ENCODE results near the gene TXNRD2. TPM values are rescaled to one million over a fixed set of nuclear protein-coding genes. Genes with fewer than 3 reads are reported as not detected.
A peak's percentile ranks its signal among the peaks of the same experiment; 100 is the strongest.

The TXNRD2 gene
- polyA plus RNA-seq (2013, experiment 1 of 2; ENCODE audit: insufficient read length), result 18.6 TPM
- 20.4 TPM for polyA plus RNA-seq (2013, experiment 2 of 2; ENCODE audit: insufficient read length)

DNA sequence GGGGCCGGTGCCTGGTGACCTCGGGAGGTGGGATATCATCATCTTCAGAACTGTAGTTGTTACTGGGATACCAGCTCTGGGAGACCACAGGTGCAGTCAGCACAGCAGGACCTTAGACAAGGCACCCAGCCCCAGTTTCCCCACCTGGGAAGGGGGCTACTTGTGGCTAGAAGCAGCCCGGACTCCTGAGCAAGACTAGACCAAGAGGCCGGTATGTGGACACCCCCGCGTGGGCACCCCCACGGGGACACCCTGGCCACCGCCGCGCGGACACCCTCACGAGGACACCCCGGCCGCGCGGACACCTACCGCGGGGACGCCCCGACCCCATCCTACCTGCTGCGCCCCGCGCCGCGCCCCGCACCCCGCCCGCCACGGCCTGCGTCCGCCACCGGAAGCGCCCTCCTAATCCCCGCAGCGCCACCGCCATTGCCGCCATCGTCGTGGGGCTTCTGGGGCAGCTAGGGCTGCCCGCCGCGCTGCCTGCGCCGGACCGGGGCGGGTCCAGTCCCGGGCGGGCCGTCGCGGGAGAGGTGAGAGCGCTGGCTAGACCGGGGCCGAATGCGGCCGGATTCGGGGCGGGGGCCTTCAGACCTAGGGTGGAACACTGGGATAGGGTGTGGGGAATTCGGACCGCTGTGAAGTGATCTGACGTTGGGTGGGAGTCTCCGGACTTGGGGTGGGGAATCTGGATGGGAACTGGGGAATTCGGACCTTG, at the start of gene TXNRD2, which contains the start of gene COMT:
TXNRD2 (minus strand) TSS at position 454 of the 718 bp plus-strand sequence; CDS start at position 439, 15 bp downstream.
COMT (plus strand) TSS at position 408 of the 718 bp plus-strand sequence. CDS start 20,755 bp downstream, outside the sequence.
- DNase-seq, result peak; percentile 60

DNA sequence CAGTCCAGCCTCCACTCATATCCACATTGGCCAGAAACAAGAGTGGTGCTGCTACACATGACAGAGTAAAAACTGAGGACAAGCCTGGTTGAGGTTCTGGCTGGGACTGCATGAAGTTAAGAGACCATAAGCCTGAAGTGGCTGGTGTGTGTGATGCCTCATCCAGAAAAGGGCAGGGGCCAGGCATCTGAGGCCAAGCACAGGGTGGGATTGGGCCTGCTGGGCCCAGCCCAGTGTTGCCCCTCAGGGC, 49.7 kb upstream of the TXNRD2 start:
- DNase-seq, result no peak

DNA sequence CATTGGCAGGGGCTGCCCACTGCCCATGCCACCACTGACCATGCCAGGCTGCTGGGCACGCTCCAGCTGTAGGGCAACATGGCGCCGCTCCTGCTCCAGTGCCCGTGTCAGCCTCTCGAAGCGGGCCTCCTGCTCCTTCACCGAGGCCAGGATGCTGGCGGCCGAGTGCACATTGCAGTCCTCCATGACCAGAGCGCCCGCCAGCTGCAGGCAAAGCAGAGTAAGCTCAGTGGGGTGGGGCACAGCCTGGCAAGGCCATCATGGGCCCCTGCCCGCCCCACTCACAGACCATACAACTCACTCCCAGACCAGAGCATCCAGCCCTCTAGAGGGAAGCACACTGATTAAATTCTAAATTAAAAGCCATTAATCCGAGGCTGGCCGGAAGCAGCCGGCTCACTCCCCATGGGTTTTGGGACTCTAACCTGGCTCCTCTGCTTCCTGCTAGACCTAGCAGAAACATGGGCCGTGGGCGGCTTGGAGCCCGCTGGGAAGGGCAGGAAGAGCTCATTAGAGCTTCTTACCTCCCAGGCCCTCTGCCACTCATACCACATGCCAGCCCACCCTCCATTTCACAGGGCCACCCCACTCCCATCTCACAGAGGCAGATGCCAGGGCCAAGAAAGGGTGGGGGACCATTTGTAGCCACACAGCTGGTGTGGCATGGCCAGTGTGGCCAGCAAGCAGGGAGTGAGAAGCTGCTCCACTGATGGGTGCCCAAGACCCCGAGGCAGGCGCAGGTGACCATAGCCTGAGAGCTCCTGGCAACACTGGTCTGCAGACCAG, 49.2 kb upstream of the TXNRD2 start:
- no peak for DNase-seq

DNA sequence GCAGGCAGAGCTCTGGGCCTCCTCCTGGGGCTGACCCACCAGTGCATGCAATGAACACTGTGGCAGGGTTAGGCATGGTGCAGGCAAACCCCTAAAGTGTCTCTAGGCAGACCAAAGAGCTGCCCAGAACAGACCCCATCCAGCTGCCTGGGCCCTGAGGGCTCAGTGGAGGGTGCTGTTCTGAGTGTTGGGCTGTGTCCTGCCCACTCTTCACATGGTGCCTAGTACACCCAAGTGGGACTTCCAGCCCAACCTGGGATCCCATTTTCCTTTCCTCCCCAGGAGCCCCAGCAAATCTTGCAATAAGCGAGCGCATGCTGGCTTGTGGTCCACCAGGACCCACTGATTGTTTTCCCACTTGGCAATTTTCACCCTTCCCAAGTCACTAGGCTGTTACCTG, 48.6 kb upstream of the TXNRD2 start:
- no peak for DNase-seq

DNA sequence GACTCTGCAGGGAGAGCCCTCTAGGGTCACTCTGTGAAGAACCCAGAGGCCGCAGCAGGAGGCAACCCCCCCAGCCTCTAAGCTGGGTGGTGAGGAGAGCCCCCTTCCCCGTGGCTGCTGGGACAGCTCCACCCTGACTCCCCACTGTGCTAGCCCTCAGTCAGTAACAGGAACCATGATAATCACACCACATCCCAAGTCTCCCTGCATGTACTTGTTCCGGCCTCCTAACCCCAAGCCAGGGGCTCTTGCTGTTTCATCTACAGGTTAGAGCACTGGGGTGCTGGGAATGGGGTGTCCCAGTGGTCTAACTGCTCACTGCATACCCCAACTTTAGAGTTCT, 48.1 kb upstream of the TXNRD2 start:
- DNase-seq, result no peak

DNA sequence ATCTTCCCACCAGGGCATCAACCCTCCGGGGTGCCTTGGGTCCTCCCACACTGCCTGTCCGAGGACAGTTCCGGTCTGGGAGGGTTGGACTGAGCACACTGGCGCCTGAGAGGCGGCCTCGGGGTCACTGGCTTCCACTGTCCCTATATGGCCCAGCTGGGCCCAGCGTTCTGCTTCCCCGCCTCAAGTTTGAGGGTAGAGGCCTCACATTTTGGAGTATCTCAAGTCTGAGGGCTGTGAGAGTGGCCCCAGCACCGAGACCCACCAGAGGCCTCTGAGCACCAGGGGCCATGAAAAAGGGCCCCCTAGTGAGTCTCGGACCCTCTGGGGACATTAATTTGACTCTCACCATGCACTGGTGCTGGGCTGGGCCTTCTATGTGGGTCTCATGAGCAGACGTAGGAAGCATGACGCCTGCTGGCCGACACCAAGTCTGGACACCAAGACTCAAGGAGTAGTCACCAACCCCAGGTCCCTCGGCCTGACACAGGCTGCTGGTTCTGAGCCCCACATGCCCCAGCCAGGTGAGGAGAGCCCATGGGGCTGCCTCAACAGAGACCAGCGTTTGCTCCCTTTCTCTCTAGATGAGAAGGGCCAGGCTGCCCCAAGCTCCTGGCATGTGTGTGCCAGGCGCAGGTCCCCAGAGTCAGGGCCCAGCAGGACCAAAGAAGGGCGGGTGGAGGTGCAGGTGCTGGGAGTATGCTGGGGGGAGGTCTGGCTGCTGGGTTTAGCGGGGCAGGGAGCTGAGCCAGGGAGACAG, 47.5 kb upstream of the TXNRD2 start:
- DNase-seq, result no peak

DNA sequence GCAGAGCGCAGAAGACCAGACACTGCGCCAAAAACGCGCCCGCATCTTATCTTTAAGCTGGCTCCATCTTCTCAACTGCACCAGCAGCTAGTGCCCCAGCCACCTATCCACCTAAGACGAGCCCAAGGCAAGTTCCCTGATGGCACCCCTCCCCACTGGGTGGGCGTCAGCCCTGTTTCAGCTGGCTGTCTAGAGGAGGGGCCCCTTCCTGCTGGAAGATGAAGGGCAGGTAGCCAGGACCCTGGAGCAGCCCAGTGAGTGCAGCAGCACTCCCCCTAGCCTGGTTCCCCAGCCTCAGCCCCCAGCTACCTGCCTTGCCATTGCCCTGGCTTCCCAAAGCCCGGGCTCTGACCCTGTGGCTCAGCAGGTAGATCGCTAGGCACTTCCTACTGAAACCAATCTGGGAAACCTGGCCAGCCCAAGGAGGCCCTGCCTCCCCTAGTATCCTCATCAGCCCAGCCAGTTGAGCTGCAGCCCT, 46.8 kb upstream of the TXNRD2 start:
- no peak for DNase-seq

DNA sequence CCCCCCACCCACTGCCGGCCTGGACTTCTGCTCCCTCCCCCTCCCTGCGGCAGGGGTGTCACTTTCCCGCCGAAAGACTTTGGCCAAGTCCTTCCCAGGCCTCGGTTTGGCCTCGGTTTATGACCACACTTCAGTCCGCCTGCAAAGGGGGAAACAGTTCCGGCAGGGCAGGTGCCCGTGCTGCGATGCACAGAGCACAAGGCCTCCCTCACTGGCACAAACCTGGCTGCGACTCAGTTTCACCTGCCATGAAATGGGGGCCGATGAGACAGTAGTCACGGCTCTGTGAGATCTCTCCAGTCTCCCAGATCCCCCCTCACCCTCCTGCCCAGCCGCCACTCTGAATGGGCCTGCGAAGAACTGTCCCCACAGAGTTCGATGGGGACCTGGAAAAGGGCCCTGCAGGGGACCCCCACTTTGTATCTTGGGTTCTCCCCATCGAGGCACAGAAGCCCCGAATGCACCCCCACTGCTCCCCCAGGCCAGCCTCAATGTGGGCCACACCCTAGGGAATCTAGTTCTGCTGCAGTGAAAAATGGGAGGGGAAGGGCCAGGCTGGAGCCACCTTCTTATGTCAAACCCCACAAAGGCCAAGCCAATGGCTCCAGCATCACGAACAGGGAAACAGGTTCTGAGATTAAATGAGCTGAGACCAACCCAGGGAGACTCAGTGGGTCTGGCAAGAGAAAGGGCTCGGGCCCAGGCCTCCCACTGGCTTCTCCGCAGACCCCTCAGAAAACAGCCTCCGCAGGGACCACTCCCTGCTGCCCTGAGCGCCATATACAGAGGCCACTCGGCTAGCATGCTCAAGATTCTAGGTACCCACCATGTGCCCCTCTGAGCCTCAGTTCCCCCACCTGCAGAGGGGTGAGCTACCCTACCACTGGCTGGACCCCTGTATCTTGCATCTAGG, 46.0 kb upstream of the TXNRD2 start:
- DNase-seq, result no peak

DNA sequence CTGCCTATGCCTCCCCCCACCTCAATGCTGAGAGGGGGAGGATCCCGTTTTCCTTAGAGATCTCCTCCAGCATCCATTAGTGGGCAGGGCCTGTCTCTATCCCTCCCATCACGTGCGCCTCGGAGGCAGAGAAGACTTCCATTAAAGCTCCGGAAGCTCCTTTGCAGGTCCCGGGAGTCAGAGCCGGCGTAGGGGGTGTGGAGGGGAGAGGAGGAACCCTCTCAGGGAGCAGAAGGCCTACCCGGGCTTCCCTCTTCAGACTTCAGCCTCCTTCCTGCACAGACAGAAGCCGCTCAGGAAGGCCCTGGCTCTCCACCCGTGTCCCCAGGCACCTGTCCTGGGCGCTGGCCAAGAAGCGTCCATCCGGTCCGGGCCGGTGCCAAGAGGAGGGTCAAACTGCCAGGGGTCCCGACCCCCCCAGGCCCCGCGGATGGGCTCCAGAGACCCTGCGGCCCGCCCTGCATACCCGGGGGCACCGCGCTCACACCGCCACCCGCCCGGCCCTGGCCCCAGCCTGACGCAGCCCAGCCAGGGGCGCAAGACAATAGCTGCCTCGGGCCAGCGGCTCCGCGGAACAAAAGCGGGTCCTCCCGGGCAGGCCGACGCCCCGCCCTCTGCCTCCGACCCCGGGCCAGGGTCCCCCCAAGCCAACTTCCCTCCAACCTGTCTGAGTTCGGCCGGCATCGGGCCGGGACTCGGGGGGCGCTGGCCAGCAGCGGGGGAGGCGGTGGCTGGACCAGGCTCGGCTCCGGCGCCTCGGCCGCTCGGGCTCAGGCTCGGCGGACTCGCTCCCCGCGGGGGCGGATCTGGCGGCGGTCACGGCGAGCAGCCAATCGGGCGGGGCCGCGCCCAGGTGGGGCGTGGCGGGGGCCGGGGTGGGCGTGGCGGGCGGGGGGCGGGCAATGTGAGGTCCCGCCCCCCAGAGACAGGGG, 45.1 kb upstream of the TXNRD2 start:
- DNase-seq, result peak; percentile 61

DNA sequence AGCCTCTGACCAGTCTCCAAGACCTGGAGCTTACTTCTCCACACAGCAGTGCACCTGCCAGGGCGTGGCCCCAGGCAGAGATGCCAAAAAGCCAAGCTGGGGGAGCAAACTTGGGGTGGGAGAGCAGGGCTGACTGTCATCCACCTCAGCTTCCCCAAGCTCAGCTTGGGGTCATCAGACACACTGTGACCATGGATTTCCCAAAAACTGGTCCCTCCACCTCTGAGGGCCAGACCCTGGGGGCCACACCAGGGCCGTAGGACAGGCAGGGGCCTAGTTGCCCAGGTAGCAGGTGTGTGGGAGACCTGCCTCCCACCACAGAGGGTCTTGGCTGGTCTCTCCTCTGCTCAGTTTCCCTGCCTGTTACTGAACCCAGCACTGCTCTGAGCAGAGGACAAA, 44.4 kb upstream of the TXNRD2 start:
- DNase-seq, result no peak

DNA sequence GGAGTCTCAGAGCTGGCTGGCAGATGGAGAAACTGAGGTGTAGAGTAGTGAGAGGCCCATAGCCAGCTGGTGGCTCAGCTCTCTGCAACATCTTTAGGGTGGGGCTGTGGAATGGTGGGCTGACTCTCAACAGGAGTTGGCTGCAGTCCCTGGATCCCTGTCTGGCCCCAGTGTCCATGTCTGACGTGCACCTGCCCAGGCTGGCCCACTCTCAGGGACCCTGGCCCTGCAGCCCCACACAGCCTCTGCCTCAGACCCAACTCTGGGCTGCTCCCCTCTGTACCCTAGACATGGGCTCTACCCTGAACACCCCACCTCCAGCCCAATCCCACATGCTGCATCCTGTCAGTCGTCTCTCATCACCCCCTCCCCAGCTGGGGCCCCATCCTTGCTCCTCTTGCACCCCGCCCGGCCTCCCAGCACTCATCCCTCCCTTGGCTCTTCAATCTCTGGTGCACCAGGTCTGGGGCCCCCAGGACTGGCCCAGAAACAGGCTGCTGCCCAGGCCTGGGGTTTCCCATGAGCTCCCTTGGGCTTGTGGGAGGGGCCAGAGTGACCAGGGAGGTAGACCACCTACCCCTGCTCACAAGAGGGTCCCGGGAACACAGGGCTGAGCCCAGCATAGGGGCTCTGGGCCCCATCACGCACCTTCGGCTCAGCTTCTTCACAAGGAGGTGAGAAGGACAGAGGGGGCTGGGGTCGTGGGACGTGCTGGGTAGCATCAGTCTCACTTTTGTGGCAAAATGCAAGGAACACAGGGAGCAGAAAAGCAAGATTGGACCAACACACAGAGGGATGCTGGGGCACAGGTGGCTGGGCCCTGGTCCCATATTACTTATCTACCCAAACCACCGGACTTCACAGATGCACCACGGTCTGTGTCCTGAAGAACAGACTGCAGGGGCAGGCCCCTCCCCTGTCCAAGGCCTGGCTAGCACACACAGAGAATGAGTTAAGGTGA, 43.5 kb upstream of the TXNRD2 start:
- no peak for DNase-seq

DNA sequence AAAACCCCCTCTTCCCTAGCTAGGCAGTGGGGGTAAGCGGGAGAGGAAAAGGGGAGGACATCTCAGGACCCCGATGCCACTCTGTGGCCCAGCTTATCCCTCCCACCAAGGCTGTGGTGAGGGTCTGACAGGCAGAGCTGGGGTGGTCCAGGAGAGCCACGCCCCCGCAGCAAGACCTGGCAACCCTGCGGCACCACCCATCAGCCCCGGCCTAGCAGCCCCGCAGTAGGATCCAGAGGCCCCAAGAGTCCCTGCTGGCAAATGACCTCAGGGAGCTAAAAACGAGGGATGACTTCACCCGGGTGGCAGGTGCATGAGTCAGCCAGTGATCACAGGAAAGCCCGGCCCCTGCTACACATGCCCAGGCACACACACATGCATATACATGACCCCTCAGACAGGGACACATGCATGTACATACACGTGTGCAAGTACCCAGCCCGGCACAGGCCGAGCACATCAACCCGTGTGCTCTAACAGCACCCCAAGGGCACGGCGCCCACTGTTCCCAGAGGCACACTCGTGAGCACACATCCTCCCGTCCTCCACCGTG, 42.7 kb upstream of the TXNRD2 start:
- peak; percentile 37 for DNase-seq

DNA sequence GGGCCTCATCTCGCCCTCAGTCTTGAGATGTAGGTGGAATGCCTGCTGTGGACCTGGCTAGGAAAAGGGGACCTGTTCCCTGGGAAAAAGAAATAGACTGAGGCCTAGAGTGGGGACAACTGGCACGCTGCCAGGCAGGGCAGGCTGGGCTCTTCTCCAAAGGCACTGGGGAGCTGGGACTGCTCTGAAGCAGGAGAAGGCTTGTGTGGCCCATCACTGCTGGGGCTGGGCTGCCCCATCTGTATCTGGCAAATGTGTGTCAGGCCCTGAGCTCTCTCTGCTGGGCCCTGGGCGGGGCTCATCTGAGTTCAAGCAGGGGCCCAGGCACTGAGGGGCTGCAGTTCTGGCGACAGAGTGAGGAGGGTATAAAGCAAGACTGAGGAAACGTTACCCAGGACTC, 42.1 kb upstream of the TXNRD2 start:
- DNase-seq, result no peak

DNA sequence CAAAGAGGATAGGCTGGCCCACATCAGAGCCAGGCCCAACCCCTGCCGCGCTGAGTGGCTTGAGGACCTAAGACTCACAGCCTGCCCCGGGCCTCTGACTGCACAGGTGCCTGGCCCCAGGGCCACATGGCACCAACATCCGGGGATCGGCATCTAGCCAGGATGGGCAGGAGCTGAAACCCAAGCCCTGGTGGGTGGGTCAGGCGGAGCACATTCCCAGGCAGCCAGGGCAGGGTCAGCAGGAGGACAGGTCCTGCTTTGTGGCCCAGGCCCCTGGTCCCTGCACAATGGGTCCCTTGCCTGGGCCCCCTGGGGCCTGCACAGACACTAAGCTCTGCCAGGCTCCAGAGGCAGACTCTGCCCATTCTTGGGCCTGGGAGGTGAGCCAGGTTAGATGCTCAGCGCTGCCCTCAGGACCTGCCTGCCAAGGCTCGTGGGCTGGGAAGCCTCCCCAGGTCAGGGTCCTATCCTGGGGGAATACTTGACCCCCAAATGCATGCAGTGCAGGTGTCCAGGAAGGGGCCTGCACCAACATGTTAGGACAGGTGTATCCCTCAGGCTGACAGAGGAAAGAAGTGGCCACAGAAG, 41.5 kb upstream of the TXNRD2 start:
- no peak for DNase-seq

DNA sequence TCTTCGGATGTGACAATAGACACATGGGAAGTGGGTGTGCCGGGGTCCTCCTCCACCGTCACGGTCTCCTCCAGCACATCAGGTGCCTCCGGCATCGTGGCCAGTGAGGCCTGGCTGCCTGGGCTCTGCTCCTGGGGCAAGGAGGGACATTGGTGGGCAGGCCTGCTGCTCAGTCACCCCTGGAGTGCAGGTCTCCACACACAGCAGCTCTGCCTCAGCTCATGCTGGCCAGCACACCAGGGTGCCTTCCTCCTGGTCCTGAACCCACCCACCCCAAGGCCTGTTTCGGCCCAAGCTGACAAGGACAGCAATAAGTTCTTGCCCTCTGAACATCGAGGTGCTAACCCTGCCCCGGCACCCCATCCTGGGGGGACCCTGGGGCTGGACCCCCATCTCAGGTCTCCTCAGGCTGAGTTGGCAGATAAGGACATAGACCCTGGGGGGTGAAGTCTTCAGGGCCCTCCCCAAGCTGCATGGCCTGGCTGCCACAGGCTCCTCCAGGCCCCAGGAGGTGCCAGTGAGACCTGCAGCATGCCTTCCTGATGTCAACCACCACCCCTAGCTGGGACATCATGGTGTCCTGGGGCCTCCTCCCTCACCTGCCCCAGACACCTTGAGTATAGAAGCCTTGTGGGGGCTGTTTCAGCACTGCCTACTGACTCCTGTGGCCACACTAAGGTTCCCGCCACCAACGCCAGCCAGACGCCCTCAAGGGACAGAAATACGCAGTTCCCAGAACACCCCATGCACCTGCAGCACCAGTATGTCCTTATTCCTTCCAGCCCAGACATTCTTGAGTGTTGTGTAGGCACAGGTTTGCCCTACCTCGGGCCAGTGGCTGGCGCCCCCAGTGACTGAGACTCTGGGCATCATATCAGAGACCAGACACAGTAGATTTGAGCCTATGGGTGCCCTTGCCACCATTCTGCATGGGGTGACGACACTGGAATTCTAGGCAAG, 40.6 kb upstream of the TXNRD2 start:
- no peak for DNase-seq

DNA sequence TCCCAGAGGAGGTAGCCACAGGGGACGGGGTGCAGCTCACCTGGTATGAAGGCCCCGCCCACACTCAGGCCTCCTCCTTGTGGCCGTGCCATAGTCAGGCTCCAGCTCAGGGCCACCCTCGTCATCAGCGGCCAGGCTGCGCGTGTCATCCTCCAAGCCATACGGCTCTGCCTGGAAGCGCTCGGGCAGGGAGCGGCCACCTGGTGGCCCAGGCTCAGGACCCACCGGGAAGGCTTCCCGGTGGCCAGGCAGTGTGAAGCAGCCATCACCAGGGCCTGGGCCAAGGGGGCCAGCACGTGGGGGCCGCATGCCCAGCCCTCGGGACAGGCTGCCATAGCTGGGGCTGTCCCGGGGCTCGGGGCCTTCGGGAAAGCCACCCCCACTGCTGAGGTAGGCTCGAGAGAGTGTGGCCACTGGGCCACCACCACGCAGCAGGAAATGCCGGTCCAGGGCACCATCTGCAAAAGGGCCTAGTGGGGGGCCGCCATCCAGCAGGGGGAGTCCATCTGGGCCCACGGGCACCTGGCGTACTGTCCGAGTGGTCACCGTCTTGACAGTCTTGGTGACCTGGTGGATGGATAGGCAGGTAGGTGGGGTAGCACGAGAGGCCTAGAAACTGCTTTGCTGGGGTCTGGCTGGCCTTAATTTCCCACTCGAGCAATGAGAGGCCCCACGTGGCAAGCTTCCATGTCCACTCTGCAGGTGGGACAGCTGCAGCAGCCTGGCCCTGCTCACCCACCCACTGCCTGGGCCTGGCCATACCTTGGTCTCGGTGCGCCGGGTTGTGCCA, 39.7 kb upstream of the TXNRD2 start:
- DNase-seq, result no peak

DNA sequence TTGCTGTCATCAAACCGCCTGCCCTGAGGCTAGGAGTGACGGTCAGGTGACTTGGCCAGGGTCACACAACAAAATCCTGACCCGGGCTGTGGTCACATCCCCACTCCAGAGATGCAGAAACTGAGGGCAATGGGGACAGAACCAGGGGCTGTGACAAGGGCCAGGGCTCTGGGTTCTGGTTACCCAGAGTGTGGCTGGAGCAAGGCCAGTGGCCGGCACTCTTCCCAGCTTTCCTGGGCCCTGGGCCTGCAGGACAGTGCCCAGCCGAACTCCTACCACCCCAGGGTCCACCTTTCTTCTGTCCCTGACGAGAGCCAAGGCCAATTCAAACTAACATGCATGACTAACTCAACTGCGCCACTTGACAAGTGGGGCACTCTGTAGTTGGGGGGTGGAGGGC, 39.1 kb upstream of the TXNRD2 start:
- no peak for DNase-seq

Measured in fibroblast of skin of abdomen (primary cell).